GM12892 (cell line): Measurements from ENCODE around the gene GJB5.

ENCODE experiments used
- POLR2A ChIP-seq: IDR thresholded peaks from 2 replicates; pipeline ENCODE4 v1.6.1; 2011; ENCODE audit warnings: low read depth, low read length, control low read depth
- POLR2AphosphoS5 ChIP-seq: IDR thresholded peaks from 2 replicates; pipeline ENCODE4 v1.6.1; 2011; ENCODE audit warnings: low read depth, low read length, control low read depth
- TAF1 ChIP-seq: IDR thresholded peaks from 2 replicates; pipeline ENCODE4 v1.6.1; 2011; ENCODE audit warnings: low read depth, mild to moderate bottlenecking, control low read depth, low read length, borderline replicate concordance

DNA sequence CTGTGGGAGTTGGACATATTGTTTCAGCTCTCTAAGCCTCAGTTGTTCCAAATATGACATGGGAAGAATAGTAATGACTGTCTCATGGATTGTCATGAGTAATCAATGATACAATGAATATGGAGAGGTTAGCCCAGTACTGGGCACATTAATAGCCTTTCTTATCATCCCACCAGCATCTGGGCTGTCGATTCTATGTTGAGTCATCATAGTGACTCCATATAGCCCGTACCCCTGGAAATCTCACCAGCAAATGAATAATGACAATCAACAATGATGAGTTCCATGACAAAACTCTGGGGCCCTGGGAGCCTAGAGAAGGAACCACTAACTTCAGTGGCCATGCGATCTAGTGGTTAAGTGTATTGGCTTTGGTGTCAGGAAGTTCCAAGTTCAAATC is 39.7 kb upstream of the GJB5 start:
- TF ChIP-seq POLR2A (no peak), POLR2AphosphoS5 (no peak), TAF1 (no peak)
